KOPT-K1 (cell line): ENCODE measurements around the gene P2RX2.

Source experiments
- H3K27ac ChIP-seq: fragments of 200-600 bp; sonication (generic); 2 replicates; pipeline ENCODE4 v1.5.1; 2016; ENCODE audit warnings: antibody characterized with exemption, mild to moderate bottlenecking, low read depth, low read length; ENCODE audit not compliant: poor library complexity, severe bottlenecking
- H3K36me3 ChIP-seq: fragments of 200-600 bp; sonication (generic); 2 replicates; pipeline ENCODE4 v1.5.1; 2017; ENCODE audit warnings: antibody characterized with exemption, mild to moderate bottlenecking, low read length, moderate library complexity; ENCODE audit not compliant: insufficient read depth
- H3K9me3 ChIP-seq: fragments of 200-600 bp; sonication (generic); 2 replicates; pipeline ENCODE4 v1.5.1; 2017; ENCODE audit warnings: antibody characterized with exemption, low read length, mild to moderate bottlenecking; ENCODE audit not compliant: insufficient read depth, poor library complexity, severe bottlenecking

Gene P2RX2

DNA sequence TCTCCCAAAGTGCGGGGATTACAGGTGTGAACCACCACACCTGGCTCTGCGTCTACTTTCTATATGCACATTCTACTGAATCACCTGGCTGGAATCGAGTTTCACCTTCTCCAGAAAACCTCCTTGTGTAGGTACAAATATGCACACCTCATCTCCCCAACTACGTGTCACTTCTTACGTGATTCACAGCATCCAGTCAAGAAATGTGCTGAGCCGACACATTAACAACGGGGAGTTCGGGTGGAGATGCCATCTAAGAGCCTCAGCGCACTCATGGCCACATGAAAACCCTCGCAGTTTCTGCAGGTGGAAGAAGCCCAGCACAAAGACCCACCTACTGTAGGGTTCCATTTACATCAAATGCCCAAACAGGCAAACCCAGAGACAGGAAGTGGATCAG is 29.3 kb downstream of the P2RX2 start:
- Histone ChIP-seq H3K36me3 (peaks cover 98% of the 10 kb centered on the region), H3K9me3 (no peaks in the 10 kb centered on the region), H3K27ac (no peak overlapping the region)

DNA sequence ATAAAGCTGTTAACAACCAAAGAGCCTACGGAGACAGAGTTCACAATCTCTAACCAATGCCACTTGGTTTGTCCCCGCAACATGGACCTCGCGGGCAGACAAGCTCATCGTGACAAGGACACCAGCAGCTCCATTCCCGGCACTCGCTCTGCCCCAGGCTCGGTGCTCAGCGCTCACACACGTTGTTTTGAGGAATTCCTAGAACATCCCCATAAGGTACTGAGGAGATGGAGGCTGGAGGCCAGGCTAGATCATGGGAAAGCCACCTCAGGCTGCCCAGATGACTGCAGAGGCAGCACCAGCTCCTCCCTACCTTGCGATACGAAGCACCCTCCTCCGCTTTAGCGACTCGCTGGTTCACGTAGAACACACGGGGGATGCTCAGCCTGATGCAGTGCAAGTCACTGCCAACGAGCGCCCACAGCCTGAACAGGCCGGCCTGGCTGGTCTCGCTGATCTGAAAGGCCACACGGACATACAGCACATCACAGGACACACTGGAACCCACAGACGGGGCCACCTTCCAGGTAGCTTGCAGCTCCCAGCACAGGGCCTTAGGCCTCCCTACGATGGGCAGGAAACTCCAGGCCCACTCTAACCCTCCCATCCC is 30.1 kb downstream of the P2RX2 start:
- no peak overlapping the region for H3K27ac ChIP-seq
- peaks cover 98% of the 10 kb centered on the region for H3K36me3 ChIP-seq
- H3K9me3 ChIP-seq, result no peaks in the 10 kb centered on the region

GRCh38 chr12:132649226-132649945 is 30.8 kb downstream of the P2RX2 start:
- no peak overlapping the region for H3K27ac ChIP-seq
- no peaks in the 10 kb centered on the region for H3K9me3 ChIP-seq
- peaks cover 98% of the 10 kb centered on the region for H3K36me3 ChIP-seq

DNA sequence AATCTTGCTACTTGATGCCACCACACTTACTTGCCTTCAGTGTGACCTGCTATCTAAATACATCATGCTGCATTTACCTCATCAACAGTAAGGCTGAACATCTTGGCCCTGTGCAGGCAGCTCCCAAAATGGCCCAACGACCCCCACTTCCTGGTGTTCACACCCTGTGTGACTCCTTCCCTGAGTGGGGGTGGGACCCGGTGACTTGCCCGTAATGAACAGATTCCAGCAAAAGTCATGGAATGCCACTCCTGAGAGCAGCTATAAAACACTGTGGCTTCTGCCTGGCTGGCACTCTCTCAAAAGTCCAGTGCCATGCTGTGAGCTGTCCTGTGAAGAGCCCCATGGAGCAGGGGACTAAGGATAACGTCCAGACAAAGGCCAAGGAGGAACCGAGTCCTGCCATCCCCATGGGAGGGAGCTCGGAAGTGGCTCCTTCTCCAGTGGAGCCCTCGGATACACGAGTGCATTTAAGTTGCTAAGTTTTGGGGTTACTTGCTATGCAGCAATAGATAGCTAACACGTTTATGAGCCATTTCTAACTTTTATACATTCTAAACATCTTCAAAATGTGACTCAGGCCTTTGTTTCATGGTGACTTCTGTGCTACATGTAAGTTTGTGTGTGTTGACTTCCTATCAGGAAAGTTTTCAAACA is 33.0 kb downstream of the P2RX2 start:
- Histone ChIP-seq H3K36me3 (peaks cover 100% of the 10 kb centered on the region), H3K27ac (no peak overlapping the region), H3K9me3 (no peaks in the 10 kb centered on the region)

DNA sequence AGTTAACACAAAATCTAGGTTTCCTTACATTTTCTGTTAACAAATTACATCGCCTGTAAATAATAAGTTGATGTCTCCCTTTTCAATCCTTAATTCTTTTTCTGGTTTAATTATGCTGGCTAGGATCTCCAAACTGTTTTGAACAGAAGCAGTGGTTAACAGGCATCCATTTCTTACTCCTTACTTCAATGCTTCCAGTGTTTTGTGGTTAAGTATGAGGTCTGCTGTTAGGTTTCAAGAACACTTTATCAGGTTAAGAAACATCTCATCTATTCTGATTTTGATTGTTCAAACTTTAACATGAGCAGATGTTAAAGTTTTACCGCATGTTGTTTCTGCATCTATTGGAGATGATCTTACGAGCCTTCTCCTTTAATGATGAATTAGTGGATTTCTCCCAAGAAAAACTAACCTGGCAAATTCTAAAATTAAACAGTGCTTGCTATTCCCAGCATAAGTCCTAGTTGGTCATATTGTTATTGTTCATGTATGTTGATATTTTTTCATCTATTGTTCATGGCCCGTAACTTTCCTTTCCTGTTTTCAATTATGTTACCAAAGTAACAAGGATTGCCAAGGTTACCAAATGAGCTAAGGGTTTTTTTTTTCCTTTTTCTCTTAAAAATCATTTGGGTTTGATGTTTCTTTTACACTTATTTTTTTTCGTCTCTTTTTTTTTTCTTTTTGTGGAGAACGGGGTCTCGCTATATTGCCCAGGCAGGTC is 35.2 kb downstream of the P2RX2 start:
- Histone ChIP-seq H3K9me3 (no peaks in the 10 kb centered on the region), H3K36me3 (peaks cover 100% of the 10 kb centered on the region), H3K27ac (no peak overlapping the region)

- Histone ChIP-seq H3K27ac (no peak overlapping the region), H3K36me3 (peaks cover 100% of the 10 kb centered on the region)
These were observed 38.6 kb downstream of the P2RX2 start for GRCh38 chr12:132657004-132657727.

DNA sequence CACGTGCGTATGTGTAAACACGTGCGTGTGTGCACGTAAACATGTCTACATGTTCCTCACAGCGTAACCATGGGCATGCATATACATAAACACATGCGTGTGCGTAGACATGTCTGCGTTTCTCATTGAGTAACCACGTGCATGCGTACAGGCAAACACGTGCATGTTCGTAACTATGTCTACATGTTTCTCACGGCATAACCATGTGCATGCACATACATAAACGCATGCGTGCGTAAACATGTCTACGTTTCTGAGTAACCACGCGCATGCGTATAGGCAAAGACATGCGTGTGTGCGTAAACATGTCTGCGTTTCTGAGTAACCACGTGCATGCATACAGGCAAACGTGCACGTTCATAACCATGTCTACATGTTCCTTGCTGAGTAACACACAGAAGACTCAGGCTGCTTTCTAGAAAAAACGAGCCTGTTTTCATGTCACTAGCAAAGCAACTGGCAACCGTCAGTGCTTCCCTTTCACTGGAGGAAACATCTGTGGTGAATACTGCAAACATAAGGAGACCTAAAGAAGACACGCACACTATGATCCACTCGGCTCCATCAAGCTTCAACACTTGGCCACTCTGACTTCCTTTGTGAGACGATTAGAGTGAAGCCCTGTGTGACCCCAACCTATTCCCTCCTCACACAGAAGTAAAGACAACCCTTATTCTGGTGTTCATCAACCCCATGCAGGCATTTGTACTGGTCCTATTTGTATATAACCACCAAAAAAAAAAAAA is 39.7 kb downstream of the P2RX2 start:
- no peaks in the 10 kb centered on the region for H3K9me3 ChIP-seq
- no peak overlapping the region for H3K27ac ChIP-seq
- peaks cover 100% of the 10 kb centered on the region for H3K36me3 ChIP-seq

More at GRCh38 chr12:132657004-132657727, 38.6 kb downstream of the P2RX2 start:
- H3K9me3 ChIP-seq, result no peaks in the 10 kb centered on the region

GRCh38 chr12:132659146-132659545 is 40.6 kb downstream of the P2RX2 start:
- peaks cover 100% of the 10 kb centered on the region for H3K36me3 ChIP-seq
- H3K27ac ChIP-seq, result no peak overlapping the region
- H3K9me3 ChIP-seq, result no peaks in the 10 kb centered on the region

DNA sequence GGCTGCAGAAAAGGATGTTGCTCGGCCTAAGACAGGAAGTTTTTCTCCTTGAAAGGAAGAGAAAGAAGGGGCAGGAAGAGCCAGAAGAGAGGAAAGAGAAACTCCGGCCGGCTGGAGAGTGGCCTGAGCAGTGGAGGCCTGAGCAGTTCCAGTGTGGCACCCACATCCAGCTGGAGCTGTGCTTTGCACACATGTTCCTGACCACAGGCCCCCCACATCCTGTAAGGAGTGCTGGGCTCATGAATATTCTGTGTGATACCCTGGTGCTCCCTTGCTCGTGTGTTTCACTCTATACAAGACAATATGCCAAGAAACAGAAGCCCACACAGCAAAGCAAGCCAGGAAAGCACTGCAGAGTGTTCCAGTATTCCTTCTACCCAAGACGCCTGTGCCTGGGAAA is 41.5 kb downstream of the P2RX2 start:
- Histone ChIP-seq H3K9me3 (no peaks in the 10 kb centered on the region), H3K36me3 (peaks cover 100% of the 10 kb centered on the region), H3K27ac (peak overlapping the region; percentile 25)

DNA sequence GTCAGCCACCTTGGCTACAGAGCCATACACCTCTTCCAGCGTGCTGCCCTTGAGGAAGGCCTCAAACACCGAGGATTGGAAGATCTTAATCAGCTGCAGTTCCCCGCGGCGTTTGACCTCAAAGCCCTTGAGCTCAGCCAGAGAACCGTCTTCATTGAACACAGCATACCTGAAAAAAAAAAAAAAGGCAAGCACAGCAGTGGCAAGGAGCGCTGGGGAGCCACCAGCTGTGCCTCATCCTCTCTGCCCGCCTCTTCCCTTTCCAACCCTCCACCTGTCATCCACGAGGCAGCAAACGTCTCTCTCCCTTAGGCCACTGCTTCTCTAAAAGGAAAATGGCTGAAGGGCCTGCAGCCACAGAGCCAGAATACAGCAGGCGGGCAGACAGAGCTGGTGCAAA is 42.4 kb downstream of the P2RX2 start:
- Histone ChIP-seq H3K36me3 (peaks cover 100% of the 10 kb centered on the region), H3K27ac (peak overlapping the region; percentile 51), H3K9me3 (no peaks in the 10 kb centered on the region)

- Histone ChIP-seq H3K27ac (peak overlapping the region; percentile 51), H3K36me3 (peaks cover 100% of the 10 kb centered on the region), H3K9me3 (no peaks in the 10 kb centered on the region)
These were observed 43.4 kb downstream of the P2RX2 start for GRCh38 chr12:132661972-132662371.

GRCh38 chr12:132662901-132663755 is 44.6 kb downstream of the P2RX2 start:
- H3K27ac ChIP-seq, result peak overlapping the region; percentile 51
- peaks cover 100% of the 10 kb centered on the region for H3K36me3 ChIP-seq

More at GRCh38 chr12:132662901-132663755, 44.6 kb downstream of the P2RX2 start:
- no peaks in the 10 kb centered on the region for H3K9me3 ChIP-seq
